ENCODE data around the gene ZNF397.

ZNF397 gene

GRCh38 chr18:35246831-35247230 lies 6.0 kb downstream of the ZNF397 start:
- no peak for DNase-seq

- no peak for DNase-seq
Observed at GRCh38 chr18:35247412-35248249, 6.8 kb downstream of the ZNF397 start.

- DNase-seq: no peak
Observed at GRCh38 chr18:35248429-35248828, 7.6 kb downstream of the ZNF397 start.

- DNase-seq: no peak
Observed at GRCh38 chr18:35252466-35252865, 11.6 kb downstream of the ZNF397 start.

- no peak for DNase-seq
Observed at GRCh38 chr18:35253655-35254287, 12.9 kb downstream of the ZNF397 start.

- no peak for DNase-seq
Observed at GRCh38 chr18:35256947-35257346, 16.1 kb downstream of the ZNF397 start.

GRCh38 chr18:35264409-35264808 lies 23.6 kb downstream of the ZNF397 start:
- no peak for DNase-seq

GRCh38 chr18:35267161-35267651 lies 26.4 kb downstream of the ZNF397 start:
- DNase-seq: peak in 1 of 2 experiments; percentile 30

- DNase-seq: no peak
Observed at GRCh38 chr18:35267809-35268208, 27.0 kb downstream of the ZNF397 start.

GRCh38 chr18:35268821-35269220 lies 28.0 kb downstream of the ZNF397 start:
- no peak for DNase-seq

- DNase-seq: no peak
Observed at GRCh38 chr18:35271656-35272055, 30.8 kb downstream of the ZNF397 start.

- no peak for DNase-seq
Observed at GRCh38 chr18:35276267-35276666, 35.4 kb downstream of the ZNF397 start.

GRCh38 chr18:35277633-35278032 lies 36.8 kb downstream of the ZNF397 start:
- DNase-seq: no peak

GRCh38 chr18:35278085-35278484 lies 37.3 kb downstream of the ZNF397 start:
- DNase-seq: no peak

GRCh38 chr18:35278969-35279368 lies 38.1 kb downstream of the ZNF397 start:
- DNase-seq: no peak

- DNase-seq: no peak
Observed at GRCh38 chr18:35282353-35282752, 41.5 kb downstream of the ZNF397 start.

- DNase-seq: peak in 1 of 2 experiments; percentile 43
Observed at GRCh38 chr18:35283923-35284794, 43.3 kb downstream of the ZNF397 start.

GRCh38 chr18:35284841-35285240 lies 44.0 kb downstream of the ZNF397 start:
- peak; percentile 48 to 62 for DNase-seq

GRCh38 chr18:35289293-35289692 lies 48.5 kb downstream of the ZNF397 start:
- no peak for DNase-seq

GRCh38 chr18:35289727-35290093 lies 48.9 kb downstream of the ZNF397 start:
- DNase-seq: no peak

GRCh38 chr18:35290094-35290735 lies 49.4 kb downstream of the ZNF397 start, which contains the start of gene ZSCAN30:
ZSCAN30 (minus strand) TSS chr18:35290229; CDS start chr18:35264352, 25,877 bp downstream.
- peak; percentile 73 to 87 for DNase-seq

- no peak for DNase-seq
Observed at GRCh38 chr18:35291166-35291565, 50.3 kb downstream of the ZNF397 start.

- DNase-seq: no peak
Observed at GRCh38 chr18:35296060-35296459, 55.2 kb downstream of the ZNF397 start.
